Epidermal melanocyte (primary cell): ENCODE data around the gene NFATC2.
"Not testable (repeated sequence)": the region's sequence is repeated elsewhere in the genome, so short reads cannot be mapped to it uniquely, and the experiment has no call there.

Source experiments
- DNase-seq: peaks from one replicate; pipeline ENCODE4 v3.0.0; 2011; ENCODE audit warnings: low spot score; ENCODE audit not compliant: insufficient read length

NFATC2 gene

GRCh38 chr20:51360451-51361201, 181.9 kb downstream of the NFATC2 start:
- DNase-seq: no peak

GRCh38 chr20:51359947-51360346, 182.6 kb downstream of the NFATC2 start:
- no peak for DNase-seq

GRCh38 chr20:51359401-51359800, 183.1 kb downstream of the NFATC2 start:
- no peak for DNase-seq

- DNase-seq: no peak
Measured at GRCh38 chr20:51358032-51358724, 184.3 kb downstream of the NFATC2 start.

- no peak for DNase-seq
Measured at GRCh38 chr20:51357543-51357942, 185.0 kb downstream of the NFATC2 start.

- DNase-seq: no peak
Measured at GRCh38 chr20:51356871-51357270, 185.6 kb downstream of the NFATC2 start.

GRCh38 chr20:51354769-51355319, 187.7 kb downstream of the NFATC2 start:
- DNase-seq: no peak

GRCh38 chr20:51354191-51354768, 188.2 kb downstream of the NFATC2 start:
- DNase-seq: no peak

GRCh38 chr20:51353491-51353890, 189.0 kb downstream of the NFATC2 start:
- no peak for DNase-seq

- DNase-seq: no peak
Measured at GRCh38 chr20:51352791-51353190, 189.7 kb downstream of the NFATC2 start.

GRCh38 chr20:51350941-51351631, 191.4 kb downstream of the NFATC2 start:
- no peak for DNase-seq

- no peak for DNase-seq
Measured at GRCh38 chr20:51348876-51349275, 193.6 kb downstream of the NFATC2 start.

- DNase-seq: no peak
Measured at GRCh38 chr20:51347831-51348230, 194.7 kb downstream of the NFATC2 start.

- DNase-seq: no peak
Measured at GRCh38 chr20:51346686-51347485, 195.6 kb downstream of the NFATC2 start.

GRCh38 chr20:51345601-51346101, 196.9 kb downstream of the NFATC2 start:
- DNase-seq: no peak

GRCh38 chr20:51343802-51344201, 198.7 kb downstream of the NFATC2 start:
- not testable (repeated sequence) for DNase-seq

GRCh38 chr20:51342510-51343236, 199.8 kb downstream of the NFATC2 start:
- DNase-seq: no peak

- DNase-seq: no peak
Measured at GRCh38 chr20:51341581-51341980, 200.9 kb downstream of the NFATC2 start.

GRCh38 chr20:51340451-51340840, 202.1 kb downstream of the NFATC2 start:
- DNase-seq: no peak
